Endothelial cell of umbilical vein (primary cell): ENCODE results near the gene MRPL44. TPM values are rescaled to one million over a fixed set of nuclear protein-coding genes. Genes with fewer than 3 reads are reported as not detected.

ENCODE experiments used
- BruUV-seq: library from RNA; stranded (reverse); fragments of 400-500 nt; replicated peaks from 2 replicates; lab custom pipeline; 2021; lab: Mats Ljungman, UMichigan
- CTCF ChIA-PET: fragments of 300-600, 350-600 bp; sonication (Branson Sonifier 250); formaldehyde crosslinking; loops from one replicate; lab custom pipeline; 2021; ENCODE audit warnings: antibody characterized with exemption, inconsistent platforms; lab: Charles Lee
- POLR2A ChIA-PET: fragments of 300-600, 350-600 bp; sonication (Branson Sonifier 250); formaldehyde crosslinking; loops from one replicate; lab custom pipeline; 2021; ENCODE audit warnings: antibody characterized with exemption, inconsistent platforms; lab: Charles Lee
- DNase-seq: peaks from one replicate; pipeline ENCODE4 v3.0.0-alpha.2; 2011; ENCODE audit warnings: low read depth, low spot score
- FAIRE-seq: peaks from 2 replicates; lab custom pipeline; 2011; peaks lifted over from hg19 to GRCh38; lab: Jason Lieb, UNC
- H2AFZ ChIP-seq: 2 replicates; pipeline ENCODE4 v1.6.0; 2012; ENCODE audit warnings: low read depth, low read length, control low read depth, inconsistent platforms
- H3K27ac ChIP-seq: 2 replicates; pipeline ENCODE4 v1.5.1; 2011; ENCODE audit warnings: low read depth, mild to moderate bottlenecking, control low read depth, low read length, moderate library complexity; ENCODE audit not compliant: insufficient read depth
- H3K27me3 ChIP-seq, 2 experiments: 2 replicates each; pipeline versions ENCODE4 v1.6.0 to v1.6.1; 2011; ENCODE audit warnings: low read length in 2 of 2, mixed read lengths in 1 of 2; ENCODE audit not compliant: control insufficient read depth in 2 of 2, insufficient read depth in 2 of 2
- H3K36me3 ChIP-seq, 2 experiments: 2 replicates in 1 of 2; 3 replicates in 1 of 2; pipeline ENCODE4 v1.5.1; 2011; ENCODE audit warnings: low read length in 2 of 2, mild to moderate bottlenecking in 1 of 2, moderate library complexity in 1 of 2; ENCODE audit not compliant: control insufficient read depth in 2 of 2, insufficient read depth in 2 of 2; ENCODE audit errors: extremely low read depth in 1 of 2
- H3K4me1 ChIP-seq: 3 replicates; pipeline ENCODE4 v1.5.1; 2011; ENCODE audit warnings: mild to moderate bottlenecking, low read length; ENCODE audit not compliant: control insufficient read depth, insufficient read depth; ENCODE audit errors: extremely low read depth
- H3K4me2 ChIP-seq: 2 replicates; pipeline ENCODE4 v1.6.1; 2011; ENCODE audit warnings: low read length, control low read depth, mixed read lengths; ENCODE audit not compliant: insufficient read depth
- H3K4me3 ChIP-seq, 3 experiments: fragments of 200-600 bp in 1 of 3; sonication (generic), shearing (Covaris generic) in 1 of 3; replicated peaks in 1 of 3; 2 replicates each; pipeline ENCODE4 v1.5.1; 2011 to 2016; ENCODE audit warnings: control low read depth in 3 of 3, low read length in 3 of 3, mild to moderate bottlenecking in 2 of 3, inconsistent platforms in 1 of 3, low read depth in 1 of 3, moderate library complexity in 1 of 3; ENCODE audit not compliant: insufficient read depth in 1 of 3
- H3K79me2 ChIP-seq: 2 replicates; pipeline ENCODE4 v1.6.0; 2012; ENCODE audit warnings: low read length, inconsistent platforms; ENCODE audit not compliant: control insufficient read depth, insufficient read depth
- H3K9ac ChIP-seq: replicated peaks from 2 replicates; pipeline ENCODE3; 2011; ENCODE audit warnings: low read length, control low read depth; ENCODE audit not compliant: insufficient read depth; ENCODE audit errors: extremely low read depth
- H3K9me1 ChIP-seq: replicated peaks from 3 replicates; pipeline ENCODE4 v1.6.0; 2011; ENCODE audit warnings: mild to moderate bottlenecking, low read length; ENCODE audit not compliant: control insufficient read depth, insufficient read depth; ENCODE audit errors: extremely low read depth
- H3K9me3 ChIP-seq: replicated peaks from 2 replicates; pipeline ENCODE4 v1.5.1; 2012; ENCODE audit warnings: low read length, inconsistent platforms; ENCODE audit not compliant: control insufficient read depth, insufficient read depth
- H4K20me1 ChIP-seq: replicated peaks from 2 replicates; pipeline ENCODE3; 2011; ENCODE audit warnings: mild to moderate bottlenecking, low read length; ENCODE audit not compliant: control insufficient read depth, insufficient read depth; ENCODE audit errors: extremely low read depth
- CTCF ChIP-seq, 2 donors: IDR thresholded peaks; 1 replicate in 1 of 2; 2 replicates in 1 of 2; pipeline ENCODE4 v1.5.1; 2011; ENCODE audit warnings: low read length in 2 of 2, mild to moderate bottlenecking in 2 of 2, moderate library complexity in 2 of 2, control low read depth in 1 of 2, inconsistent platforms in 1 of 2, low read depth in 1 of 2; ENCODE audit not compliant: insufficient read depth in 1 of 2; ENCODE audit errors: extremely low read depth in 1 of 2
- EZH2 ChIP-seq: IDR thresholded peaks from 2 replicates; pipeline ENCODE4 v1.6.1; 2012; ENCODE audit warnings: borderline replicate concordance, low read depth, mild to moderate bottlenecking, moderate library complexity, low read length, inconsistent platforms; ENCODE audit not compliant: severe bottlenecking
- FOS ChIP-seq: IDR thresholded peaks from 2 replicates; pipeline ENCODE4 v1.6.1; 2011; ENCODE audit warnings: mild to moderate bottlenecking, low read length, moderate library complexity, borderline replicate concordance; ENCODE audit not compliant: insufficient read depth
- GATA2 ChIP-seq: IDR thresholded peaks from 2 replicates; pipeline ENCODE4 v1.7.0; 2011; ENCODE audit warnings: low read depth, mild to moderate bottlenecking, moderate library complexity, mixed read lengths, low read length; ENCODE audit not compliant: insufficient read length, insufficient read depth
- JUN ChIP-seq: IDR thresholded peaks from 2 replicates; pipeline ENCODE4 v1.6.1; 2011; ENCODE audit warnings: borderline replicate concordance, low read depth; ENCODE audit not compliant: insufficient read length, insufficient read depth
- MAX ChIP-seq: IDR thresholded peaks from 2 replicates; pipeline ENCODE4 v1.6.1; 2011; ENCODE audit not compliant: insufficient read depth, insufficient read length
- POLR2A ChIP-seq: IDR thresholded peaks from 2 replicates; pipeline ENCODE4 v1.6.1; 2012; ENCODE audit warnings: low read depth, mild to moderate bottlenecking, control low read depth, low read length
- POLR2AphosphoS5 ChIP-seq: IDR thresholded peaks from 2 replicates; pipeline ENCODE4 v1.6.1; 2012; ENCODE audit warnings: low read depth, mild to moderate bottlenecking, control low read depth, low read length, moderate library complexity; ENCODE audit not compliant: insufficient read depth
- dilution Hi-C: fragments of 300-500 bp; cut with MboI; formaldehyde crosslinking; loops from one replicate; pipeline ENCODE4 v1.15.0; 2019; ENCODE audit warnings: low sequenced_read_pairs; ENCODE audit not compliant: extremely low pct_ligation_motif_present
- intact Hi-C: fragments of 100-400 bp; cut with micrococcal nuclease; formaldehyde crosslinking; loops from one replicate; pipeline ENCODE4 v1.10.0; 2022
- polyA plus RNA-seq, 4 experiments: library from polyadenylated mRNA; depleted of rRNA in 3 of 4; stranded (reverse) in 3 of 4; unstranded in 1 of 4; fragments of >200 nt; gene quantifications; 2 replicates each; pipeline versions ENCODE4 v1.2.1 to v1.2.3, GENCODE V29; 2011 to 2012; ENCODE audit warnings: missing spikeins in 1 of 4
- total RNA-seq: library from RNA; stranded (reverse); gene quantifications from 2 replicates; pipeline ENCODE4 v1.2.3, GENCODE V29; 2021

The MRPL44 gene
- total and polyA plus RNA-seq, 2 donors (not counting 3 experiments of a cell fraction or from before 2014, with no cell fraction given): 19.2 to 27.7 TPM

GRCh38 chr2:223976635-223977226, 19.5 kb downstream of the MRPL44 start:
- H4K20me1 ChIP-seq: no peaks in the 10 kb centered on the region
- H3K9me3 ChIP-seq: no peaks in the 10 kb centered on the region
- no peak overlapping the region for H3K9ac ChIP-seq
- no peaks in the 10 kb centered on the region for H3K27me3 ChIP-seq
- no peaks in the 10 kb centered on the region for H3K36me3 ChIP-seq
- FAIRE-seq: peak; percentile 92
- no TSS peak for BruUV-seq
- TF ChIP-seq GATA2 (no peak), FOS (peak; percentile 55), MAX (no peak), EZH2 (no peak), POLR2AphosphoS5 (no peak), POLR2A (no peak), JUN (peak; percentile 63), CTCF (IDR thresholded peaks at IDR 0.05; ENCODE audit: extremely low read depth in 1 of 2, insufficient read depth in 1 of 2, low read depth in 1 of 2, low read length in 2 of 2) (no peak)
- H3K9me1 ChIP-seq: no peaks in the 10 kb centered on the region
- H3K4me1 ChIP-seq: peaks cover 6% of the 10 kb centered on the region
- H2AFZ ChIP-seq: no peak overlapping the region
- peak; percentile 81 for DNase-seq
- CTCF ChIA-PET: interaction anchor here (1.4 to 3.3 kb wide), 3 partner anchors 10 to 307 kb away, joined by 4 to 22 read pairs (median 17); no protein-coding TSS in a partner anchor
- intact Hi-C loops (loop anchor here (5.0 kb wide), 1 partner anchor 1766 kb away; no protein-coding TSS in a partner anchor), dilution Hi-C loops (no loop called here)
- H3K4me2 ChIP-seq: no peak overlapping the region
- no peaks in the 10 kb centered on the region for H3K79me2 ChIP-seq
- H3K27ac ChIP-seq: peak overlapping the region; percentile 20
- no peak overlapping the region for H3K4me3 ChIP-seq
- POLR2A ChIA-PET: no interaction called here
